Measurements from ENCODE around the gene JAK3. TPM values are rescaled to one million over a fixed set of nuclear protein-coding genes. Genes with fewer than 3 reads are reported as not detected.
A peak's percentile ranks its signal among the peaks of the same experiment; 100 is the strongest.

Gene JAK3
- total and polyA plus RNA-seq, 2 of the 13 experiments (the other 11 are each of a cell fraction or from before 2014, with no cell fraction given) = 3.4 to 18.6 TPM

DNA sequence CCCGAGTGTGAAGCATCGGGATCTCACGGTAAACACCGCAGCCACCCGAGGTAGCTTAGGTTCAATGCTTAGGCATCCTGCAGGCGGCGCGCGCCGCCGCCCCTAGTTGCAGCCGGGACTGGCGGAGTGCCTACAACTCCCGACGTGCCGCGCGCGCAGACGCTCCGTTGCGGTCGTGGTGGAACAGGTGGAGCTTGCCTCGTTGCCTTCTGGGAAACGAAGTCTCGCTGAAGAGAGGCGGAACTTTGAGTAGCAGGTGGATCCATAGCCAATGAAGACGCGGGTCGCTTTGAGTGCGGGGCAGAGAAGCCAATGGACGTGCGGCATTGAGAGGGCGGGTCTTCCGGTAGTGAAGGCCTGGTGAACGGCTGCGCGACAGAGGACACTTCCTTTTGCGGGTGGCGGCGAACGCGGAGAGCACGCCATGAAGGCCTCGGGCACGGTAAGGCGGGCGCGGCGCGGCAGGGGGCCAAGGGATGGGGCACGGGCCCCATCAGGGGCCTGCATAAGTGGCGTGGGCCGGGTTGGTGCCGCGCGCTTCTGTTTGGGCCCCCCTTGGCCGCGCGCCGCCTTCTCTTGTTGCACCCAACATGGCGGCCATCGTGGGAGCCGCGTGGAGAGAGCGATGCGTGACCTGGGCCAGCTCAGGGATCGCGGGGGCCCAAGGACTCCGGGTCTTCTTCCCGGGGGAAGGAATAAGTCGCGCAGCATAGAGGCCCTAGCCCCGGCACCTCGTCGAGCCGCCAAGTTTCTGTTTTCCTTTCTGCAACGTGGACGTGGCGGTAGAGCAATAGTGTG lies 11.9 kb upstream of the JAK3 start, which contains the start of gene RPL18A (continued):
- TF ChIP-seq ZBTB42 (CRISPR knock-in tag; IDR thresholded peaks at IDR 0.05) (no peak), GATAD1 (CRISPR knock-in tag; IDR thresholded peaks at IDR 0.05) (peak; percentile 88), ZNF607 (CRISPR knock-in tag; IDR thresholded peaks at IDR 0.05; ENCODE audit: borderline replicate concordance) (peak; percentile 65; the same call in 1 of the 2 replicates), MTA3 (CRISPR knock-in tag; IDR thresholded peaks at IDR 0.05) (no peak), RAD51 (IDR thresholded peaks at IDR 0.05; ENCODE audit: borderline replicate concordance) (no peak), ZNF619 (CRISPR knock-in tag; IDR thresholded peaks at IDR 0.05) (peak; percentile 68; the same call in 1 of the 2 replicates), NFIC (IDR thresholded peaks at IDR 0.05; ENCODE audit: low read length) (no peak), ZFP37 (CRISPR knock-in tag; IDR thresholded peaks at IDR 0.05; ENCODE audit: borderline replicate concordance) (no peak), ZHX1 (CRISPR knock-in tag; IDR thresholded peaks at IDR 0.05; ENCODE audit: low read depth) (0 out of 2 replicates have a peak, but pooled peaks have one; percentile 42), CREB1 (IDR thresholded peaks at IDR 0.05) (peak; percentile 83), CREB1 (CRISPR knock-in tag; IDR thresholded peaks at IDR 0.05) (peak; percentile 92), JUNB (CRISPR knock-in tag; IDR thresholded peaks at IDR 0.05; ENCODE audit: borderline replicate concordance) (no peak), SRY (CRISPR knock-in tag; IDR thresholded peaks at IDR 0.05) (no peak; the same call in 1 of the 2 replicates), RARG (CRISPR knock-in tag; IDR thresholded peaks at IDR 0.05; ENCODE audit: low read depth) (no peak), SNAI1 (CRISPR knock-in tag; IDR thresholded peaks at IDR 0.05; ENCODE audit: borderline replicate concordance) (no peak), ZNF644 (CRISPR knock-in tag; IDR thresholded peaks at IDR 0.05; ENCODE audit: low read depth) (no peak)
- TF ChIP-seq, protein P1, sequence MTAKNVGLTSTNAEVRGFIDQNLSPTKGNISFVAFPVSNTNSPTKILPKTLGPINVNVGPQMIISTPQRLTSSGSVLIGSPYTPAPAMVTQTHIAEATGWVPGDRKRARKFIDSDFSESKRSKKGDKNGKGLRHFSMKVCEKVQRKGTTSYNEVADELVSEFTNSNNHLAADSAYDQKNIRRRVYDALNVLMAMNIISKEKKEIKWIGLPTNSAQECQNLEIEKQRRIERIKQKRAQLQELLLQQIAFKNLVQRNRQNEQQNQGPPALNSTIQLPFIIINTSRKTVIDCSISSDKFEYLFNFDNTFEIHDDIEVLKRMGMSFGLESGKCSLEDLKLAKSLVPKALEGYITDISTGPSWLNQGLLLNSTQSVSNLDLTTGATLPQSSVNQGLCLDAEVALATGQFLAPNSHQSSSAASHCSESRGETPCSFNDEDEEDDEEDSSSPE (CRISPR knock-in tag; IDR thresholded peaks at IDR 0.05) = peak; percentile 47; the same call in 1 of the 2 replicates
- TF ChIP-seq, protein P2, sequence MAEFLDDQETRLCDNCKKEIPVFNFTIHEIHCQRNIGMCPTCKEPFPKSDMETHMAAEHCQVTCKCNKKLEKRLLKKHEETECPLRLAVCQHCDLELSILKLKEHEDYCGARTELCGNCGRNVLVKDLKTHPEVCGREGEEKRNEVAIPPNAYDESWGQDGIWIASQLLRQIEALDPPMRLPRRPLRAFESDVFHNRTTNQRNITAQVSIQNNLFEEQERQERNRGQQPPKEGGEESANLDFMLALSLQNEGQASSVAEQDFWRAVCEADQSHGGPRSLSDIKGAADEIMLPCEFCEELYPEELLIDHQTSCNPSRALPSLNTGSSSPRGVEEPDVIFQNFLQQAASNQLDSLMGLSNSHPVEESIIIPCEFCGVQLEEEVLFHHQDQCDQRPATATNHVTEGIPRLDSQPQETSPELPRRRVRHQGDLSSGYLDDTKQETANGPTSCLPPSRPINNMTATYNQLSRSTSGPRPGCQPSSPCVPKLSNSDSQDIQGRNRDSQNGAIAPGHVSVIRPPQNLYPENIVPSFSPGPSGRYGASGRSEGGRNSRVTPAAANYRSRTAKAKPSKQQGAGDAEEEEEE (CRISPR knock-in tag; IDR thresholded peaks at IDR 0.05; ENCODE audit: borderline replicate concordance) = no peak
- TF ChIP-seq, protein P3, sequence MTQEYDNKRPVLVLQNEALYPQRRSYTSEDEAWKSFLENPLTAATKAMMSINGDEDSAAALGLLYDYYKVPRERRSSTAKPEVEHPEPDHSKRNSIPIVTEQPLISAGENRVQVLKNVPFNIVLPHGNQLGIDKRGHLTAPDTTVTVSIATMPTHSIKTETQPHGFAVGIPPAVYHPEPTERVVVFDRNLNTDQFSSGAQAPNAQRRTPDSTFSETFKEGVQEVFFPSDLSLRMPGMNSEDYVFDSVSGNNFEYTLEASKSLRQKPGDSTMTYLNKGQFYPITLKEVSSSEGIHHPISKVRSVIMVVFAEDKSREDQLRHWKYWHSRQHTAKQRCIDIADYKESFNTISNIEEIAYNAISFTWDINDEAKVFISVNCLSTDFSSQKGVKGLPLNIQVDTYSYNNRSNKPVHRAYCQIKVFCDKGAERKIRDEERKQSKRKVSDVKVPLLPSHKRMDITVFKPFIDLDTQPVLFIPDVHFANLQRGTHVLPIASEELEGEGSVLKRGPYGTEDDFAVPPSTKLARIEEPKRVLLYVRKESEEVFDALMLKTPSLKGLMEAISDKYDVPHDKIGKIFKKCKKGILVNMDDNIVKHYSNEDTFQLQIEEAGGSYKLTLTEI (CRISPR knock-in tag; conservative IDR thresholded peaks at IDR 0.05) = no peak
